Measurements from ENCODE around the gene DHRS1. TPM values are rescaled to one million over a fixed set of nuclear protein-coding genes. Genes with fewer than 3 reads are reported as not detected.

DHRS1 gene
- 10 to 100 TPM; 14.0 to 17.9 TPM for total RNA-seq
- long read RNA-seq, donor 1, transcript DHRS1-201 (9 exons, 1,480 nt) = major isoform, 7 of 7 reads
- long read RNA-seq, donor 1, partial matches to known transcripts = 0 of 7 reads
- long read RNA-seq, donor 1, other reads (novel, unspliced or antisense) = 0 of 7 reads
- long read RNA-seq, donor 2, transcript DHRS1-201 (9 exons, 1,480 nt) = major isoform, 31 of 45 reads
- long read RNA-seq, donor 2, partial matches to known transcripts = 1 of 45 reads
- long read RNA-seq, donor 2, other reads (novel, unspliced or antisense) = 11 of 45 reads

DNA sequence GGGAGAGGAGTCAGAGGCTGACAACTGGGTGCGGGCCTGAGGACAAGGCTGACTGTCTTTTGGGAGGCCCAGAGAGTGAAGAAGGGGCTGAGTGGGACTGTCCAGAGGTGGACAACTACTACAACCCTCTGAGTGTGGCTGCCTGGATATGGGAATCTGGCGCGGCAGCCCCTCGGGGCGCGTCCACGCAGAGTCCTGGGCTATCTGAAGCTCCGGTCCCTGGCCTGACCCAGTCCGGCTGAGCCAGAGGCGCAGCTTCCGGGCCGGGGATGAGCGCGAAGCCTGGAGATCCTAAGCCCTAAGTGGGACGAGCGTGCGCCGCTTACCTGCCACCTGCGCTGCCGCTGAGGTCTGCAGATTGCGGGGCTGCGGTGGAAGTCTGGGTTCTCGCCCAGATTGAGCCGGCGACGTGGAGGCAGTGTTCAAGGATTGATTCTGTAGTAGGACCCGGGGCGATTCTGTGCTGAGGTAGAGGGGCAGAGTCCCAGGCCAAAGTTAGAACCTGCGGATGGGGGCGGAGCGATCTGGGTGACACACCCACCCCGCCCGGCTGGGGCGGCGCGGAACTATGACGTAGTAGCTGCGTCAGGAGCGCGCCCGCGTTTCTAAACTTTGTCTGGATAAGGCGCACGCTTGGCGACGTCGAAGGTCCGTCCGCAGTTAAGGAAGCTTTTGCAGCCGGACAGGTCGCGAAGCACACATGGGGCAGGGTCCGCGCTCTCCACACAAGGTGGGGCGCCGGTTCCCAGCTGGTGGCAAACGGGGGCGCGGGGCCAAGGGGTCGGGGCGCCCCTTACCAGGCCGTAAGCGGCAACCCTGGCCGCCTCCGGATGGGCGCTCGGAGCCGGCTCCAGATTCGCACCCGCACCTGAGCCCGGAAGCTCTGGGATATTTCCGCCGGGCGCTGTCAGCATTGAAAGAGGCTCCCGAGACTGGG is at the start of gene DHRS1, which contains the start of gene NOP9:
TSS of gene DHRS1 (minus strand) at position 526 of the 937 bp plus-strand sequence. CDS start 674 bp downstream, outside the sequence.
TSS of gene NOP9 (plus strand) at position 596 of the 937 bp plus-strand sequence. CDS start at position 701, 105 bp downstream.
- intact Hi-C loops (cut with DNase I) = loop anchor here in 1 of 2 donors (10.0 kb wide), 1 partner anchor 45 kb away; no protein-coding TSS in a partner anchor
- DNase-seq (ENCODE audit: low spot score) = peak; percentile 98

DNA sequence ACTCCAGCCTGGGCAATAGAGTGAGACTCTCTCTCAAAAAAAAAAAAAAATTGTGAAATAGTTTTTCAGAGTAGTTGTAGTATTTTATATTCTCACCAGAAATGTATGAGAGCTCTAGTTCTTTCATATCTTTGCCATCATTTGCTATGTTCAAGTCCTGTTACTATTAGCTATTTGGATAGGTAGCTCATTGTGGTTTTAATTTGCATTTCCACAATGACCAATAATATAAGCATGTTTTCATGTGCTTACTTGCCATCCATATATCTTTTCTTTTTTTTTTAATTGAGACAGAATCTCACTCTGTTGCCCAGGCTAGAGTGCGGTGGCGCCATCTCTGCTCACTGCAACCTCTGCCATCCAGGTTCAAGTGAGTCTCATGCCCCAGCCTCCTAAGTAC is 48.6 kb upstream of the DHRS1 start:
- intact Hi-C loops (cut with DNase I) = no loop called here
- DNase-seq (ENCODE audit: low spot score) = peak; percentile 46

DNA sequence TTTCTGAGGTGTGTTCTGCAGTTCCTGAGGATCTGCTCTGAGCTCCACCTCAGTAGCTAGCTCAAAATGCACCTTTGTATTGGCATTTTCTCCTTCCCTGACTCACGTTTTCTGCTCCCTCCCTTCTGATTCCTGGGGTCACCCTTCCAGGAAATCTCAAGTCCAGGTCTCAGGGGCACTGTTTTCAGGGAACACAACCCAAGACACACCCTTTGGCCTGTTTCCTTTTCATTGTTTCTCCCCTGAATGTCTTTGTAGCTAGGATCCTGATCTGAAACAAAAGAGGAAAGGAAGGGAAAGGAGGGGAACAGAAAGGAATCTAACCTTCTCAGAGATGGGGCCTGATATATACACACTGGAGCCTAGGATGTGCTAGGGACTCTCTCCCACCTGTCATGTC is 47.6 kb upstream of the DHRS1 start:
- peak; percentile 2 for DNase-seq (ENCODE audit: low spot score)
- intact Hi-C loops (cut with DNase I) = no loop called here

DNA sequence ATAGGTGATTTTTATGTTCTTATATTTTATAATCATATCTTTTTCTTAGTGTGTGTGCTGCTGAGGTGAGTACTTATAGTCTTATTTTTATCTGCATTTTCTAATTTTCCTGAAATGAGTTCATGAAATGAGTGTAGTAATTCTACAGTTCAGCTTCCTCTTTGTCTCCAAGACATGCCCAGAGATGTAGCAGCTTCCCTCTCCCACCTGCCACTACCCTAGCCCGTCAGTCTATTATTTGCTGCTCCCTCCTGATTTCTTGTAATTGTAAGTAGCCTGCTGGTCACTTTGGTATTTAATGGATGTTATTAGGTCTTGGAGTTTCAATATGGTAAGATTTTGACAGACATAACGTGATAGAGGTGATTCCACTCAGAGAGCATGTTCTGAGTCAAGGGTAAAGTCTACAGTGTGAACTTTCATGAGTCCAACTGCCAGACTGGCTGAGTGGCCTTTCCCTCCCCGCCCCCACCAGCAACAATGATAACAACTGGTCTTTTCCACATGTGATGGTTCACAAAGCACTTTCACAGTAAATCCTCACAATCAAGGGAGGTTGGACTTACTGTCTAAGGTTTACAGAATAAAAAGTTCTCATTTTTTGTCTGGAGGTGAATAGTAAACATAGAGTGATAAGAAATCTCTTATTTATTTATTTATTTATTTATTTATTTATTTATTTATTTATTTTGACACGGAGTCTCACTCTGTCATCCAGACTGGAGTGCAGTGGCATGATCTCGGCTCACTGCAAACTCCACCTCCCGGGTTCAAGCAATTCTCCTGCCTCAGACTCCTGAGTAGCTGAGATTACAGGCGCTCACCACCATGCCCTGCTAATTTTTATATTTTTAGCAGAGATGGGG is 44.4 kb upstream of the DHRS1 start:
- peak; percentile 17 for DNase-seq (ENCODE audit: low spot score)
- intact Hi-C loops (cut with DNase I) = no loop called here

DNA sequence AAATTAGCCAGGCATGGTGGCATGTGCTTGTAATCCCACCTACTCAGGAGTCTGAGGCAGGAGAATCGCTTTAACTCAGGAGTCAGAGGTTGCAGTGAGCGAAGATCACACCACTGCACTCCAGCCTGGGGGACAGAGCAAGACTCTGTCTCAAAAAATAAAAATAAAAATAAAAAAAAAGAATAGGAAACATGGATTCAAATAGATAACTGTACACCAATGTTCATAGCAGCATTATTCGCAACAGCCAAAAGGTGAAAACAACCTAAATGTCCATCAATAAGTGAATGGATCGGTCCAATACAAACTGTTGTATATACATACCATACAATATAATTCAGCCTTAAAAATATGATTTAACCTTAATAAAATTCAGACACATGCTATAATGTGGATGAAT is 43.3 kb upstream of the DHRS1 start:
- intact Hi-C loops (cut with DNase I) = no loop called here

DNA sequence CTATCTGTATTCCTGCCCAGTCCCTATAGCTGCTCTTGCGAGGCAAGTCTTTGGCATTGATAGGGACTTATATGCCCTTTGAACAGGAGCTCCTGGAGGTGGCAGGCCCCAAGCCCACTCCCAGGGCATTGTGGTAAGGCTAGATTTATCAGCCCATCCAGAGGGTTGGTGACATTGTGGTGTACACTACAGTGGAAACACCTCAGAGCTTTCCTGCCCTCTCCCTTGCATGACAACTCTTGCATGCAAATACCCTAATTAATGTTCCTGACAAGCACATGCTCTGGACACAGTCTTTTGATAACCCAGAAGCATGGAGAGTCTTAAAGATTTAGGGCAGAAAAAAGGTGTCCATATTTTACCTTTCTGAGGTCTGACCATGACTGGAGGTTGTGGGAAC is 41.0 kb upstream of the DHRS1 start:
- intact Hi-C loops (cut with DNase I) = no loop called here
- DNase-seq (ENCODE audit: low spot score) = peak; percentile 28

More for the DNA sequence above, 43.3 kb upstream of the DHRS1 start:
- DNase-seq (ENCODE audit: low spot score) = no peak

DNA sequence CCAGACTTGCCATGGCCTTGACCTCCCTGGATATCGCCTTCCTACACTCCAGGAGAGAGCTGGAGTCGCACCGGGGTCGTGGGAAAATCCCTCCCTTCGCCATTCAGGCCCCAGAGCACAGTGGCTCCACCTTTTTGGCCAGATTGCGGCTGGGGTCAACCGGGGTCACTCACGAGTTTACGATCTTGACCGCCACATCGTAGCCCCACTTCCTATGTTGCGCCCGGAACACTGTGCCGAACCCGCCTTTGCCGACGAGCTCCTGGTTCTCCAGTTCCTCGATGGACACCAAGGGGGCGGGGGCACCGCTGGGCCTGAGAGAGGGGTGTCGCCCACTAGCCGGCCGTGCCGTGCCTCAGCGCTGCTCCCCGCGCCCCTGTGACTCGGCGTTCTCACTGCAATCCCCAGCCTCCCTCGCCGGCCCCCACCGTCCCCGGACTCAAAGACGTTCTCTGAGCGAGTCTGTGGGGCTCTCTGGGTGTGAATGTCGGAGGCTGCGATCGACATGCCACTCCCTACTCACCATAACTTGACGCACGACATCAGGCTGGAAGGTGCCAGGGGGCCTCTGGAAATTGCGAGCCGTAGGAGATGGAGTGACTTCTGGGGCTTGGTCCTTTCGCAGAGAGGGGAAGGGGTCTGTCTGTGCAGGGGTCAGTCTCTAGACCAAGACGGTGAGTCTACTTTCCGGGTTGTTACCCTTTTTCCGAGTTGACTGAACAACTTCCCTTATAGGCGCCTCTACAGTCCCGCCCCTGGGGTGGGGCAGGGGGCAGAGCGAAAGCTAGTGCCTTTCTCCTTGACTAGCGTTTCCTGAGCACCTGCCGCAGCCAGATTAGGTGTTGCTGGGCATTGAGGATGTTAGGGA is 39.9 kb upstream of the DHRS1 start, which contains the start of gene RIPK3:
TSS of gene RIPK3 (minus strand) at position 708 of the 868 bp plus-strand sequence. CDS start at position 543, 165 bp downstream.
- DNase-seq (ENCODE audit: low spot score) = peak; percentile 85
- intact Hi-C loops (cut with DNase I) = no loop called here

DNA sequence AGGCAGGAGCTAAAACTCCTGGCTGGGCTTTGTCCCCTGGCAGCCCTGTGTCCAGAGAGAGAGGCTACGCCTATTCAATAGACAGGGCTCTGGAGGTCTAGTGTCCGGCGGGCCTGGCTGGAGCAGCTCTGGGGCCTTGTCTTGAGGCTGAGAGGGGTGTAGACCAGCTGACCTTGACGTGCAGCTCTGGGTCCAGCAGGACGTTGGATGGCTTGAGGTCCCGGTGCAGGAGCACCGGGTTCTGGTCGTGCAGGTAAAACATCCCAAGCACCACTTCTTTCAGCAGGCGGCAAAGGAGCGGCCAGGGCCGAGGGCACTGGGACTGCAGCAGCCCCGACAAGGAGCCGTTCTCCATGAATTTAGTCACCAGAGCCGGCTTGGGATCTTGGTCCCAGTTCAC is 39.3 kb upstream of the DHRS1 start:
- intact Hi-C loops (cut with DNase I) = no loop called here
- peak; percentile 62 for DNase-seq (ENCODE audit: low spot score)

DNA sequence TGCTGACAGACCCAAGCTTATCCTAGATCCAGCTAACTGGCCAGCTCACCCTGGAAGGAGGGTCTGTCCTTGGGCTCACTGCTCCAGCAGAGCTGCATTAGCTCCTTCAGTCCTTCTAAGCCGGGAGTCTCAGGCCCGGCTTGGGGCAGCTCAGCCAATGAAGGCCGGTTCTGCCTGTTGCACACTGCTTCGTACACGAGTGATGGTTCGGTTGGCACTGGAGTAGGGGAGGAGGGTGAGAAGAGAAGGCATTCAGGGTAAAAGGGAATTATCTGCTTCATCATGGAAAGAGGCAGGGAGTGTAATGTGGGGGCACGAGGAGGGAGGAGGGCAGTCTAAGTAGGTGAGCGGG is 38.2 kb upstream of the DHRS1 start:
- DNase-seq (ENCODE audit: low spot score) = peak; percentile 70
- intact Hi-C loops (cut with DNase I) = no loop called here

DNA sequence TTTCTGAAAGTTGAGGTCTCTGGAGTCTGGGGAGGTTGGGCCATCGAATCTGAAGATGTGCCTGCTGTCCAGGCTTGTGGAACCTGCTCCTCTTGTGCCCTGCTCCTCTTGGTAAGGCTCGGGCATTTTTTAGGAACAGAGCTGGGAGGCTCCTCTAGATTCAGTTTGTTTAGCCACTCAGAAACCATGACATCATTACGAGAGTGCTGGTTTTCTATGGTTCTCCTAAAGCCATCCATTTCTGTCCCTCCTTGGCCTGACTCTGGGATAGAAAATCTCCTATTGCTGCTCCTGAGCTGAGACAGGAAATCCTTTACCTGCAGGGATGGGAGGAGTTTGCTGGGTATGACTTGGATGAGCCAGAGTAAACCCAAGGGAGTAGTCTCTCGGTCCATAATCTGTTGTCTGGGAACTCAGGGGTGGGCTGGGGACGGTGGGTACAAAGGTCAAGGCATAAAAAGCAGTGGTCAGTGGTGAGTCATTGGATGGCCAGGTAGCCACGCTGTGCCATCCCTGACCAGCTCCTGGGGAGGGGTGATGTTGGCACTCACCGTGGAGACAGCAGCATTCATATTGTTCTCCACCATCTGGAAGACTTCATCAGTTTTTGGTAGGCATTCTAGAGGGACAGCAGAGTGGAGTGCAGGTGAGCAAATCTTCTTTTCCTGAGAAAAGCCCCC is 37.7 kb upstream of the DHRS1 start:
- intact Hi-C loops (cut with DNase I) = no loop called here
- peak; percentile 18 for DNase-seq (ENCODE audit: low spot score)

DNA sequence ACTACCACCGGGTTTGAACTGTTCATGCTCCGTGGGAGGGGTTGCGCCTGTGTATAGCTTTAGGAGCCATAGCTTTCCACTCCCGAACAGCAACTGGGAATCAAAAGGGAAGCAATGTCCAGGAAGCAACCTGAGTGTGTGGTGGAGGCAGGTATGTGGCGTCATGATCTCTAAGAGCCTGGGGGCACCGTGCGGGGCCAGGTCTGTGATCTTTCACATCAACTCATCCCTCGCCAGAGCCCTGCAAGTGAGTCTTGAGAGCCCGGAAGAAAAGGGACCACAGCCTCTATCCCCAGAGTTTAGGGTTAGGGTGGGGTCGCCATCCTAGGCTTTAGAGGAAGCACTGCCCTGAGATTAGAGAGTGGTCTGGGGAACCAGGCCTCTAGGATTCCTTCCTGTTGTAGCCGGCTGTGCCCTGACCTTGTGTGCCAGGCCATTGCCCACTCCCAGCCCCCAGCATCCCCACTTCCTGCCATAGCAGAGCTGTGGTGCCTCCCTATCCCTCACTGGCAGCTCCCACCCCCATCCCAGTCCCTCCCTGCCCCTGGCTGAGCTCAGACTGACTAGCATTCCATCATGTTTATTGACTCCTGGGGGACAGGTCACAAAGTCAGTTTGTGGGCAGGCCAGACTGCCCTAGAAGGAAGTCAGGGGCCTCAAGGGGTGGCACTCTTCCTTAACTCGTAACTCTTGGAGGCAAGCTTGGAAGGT is 36.0 kb upstream of the DHRS1 start:
- intact Hi-C loops (cut with DNase I) = no loop called here
- peak; percentile 69 for DNase-seq (ENCODE audit: low spot score)

DNA sequence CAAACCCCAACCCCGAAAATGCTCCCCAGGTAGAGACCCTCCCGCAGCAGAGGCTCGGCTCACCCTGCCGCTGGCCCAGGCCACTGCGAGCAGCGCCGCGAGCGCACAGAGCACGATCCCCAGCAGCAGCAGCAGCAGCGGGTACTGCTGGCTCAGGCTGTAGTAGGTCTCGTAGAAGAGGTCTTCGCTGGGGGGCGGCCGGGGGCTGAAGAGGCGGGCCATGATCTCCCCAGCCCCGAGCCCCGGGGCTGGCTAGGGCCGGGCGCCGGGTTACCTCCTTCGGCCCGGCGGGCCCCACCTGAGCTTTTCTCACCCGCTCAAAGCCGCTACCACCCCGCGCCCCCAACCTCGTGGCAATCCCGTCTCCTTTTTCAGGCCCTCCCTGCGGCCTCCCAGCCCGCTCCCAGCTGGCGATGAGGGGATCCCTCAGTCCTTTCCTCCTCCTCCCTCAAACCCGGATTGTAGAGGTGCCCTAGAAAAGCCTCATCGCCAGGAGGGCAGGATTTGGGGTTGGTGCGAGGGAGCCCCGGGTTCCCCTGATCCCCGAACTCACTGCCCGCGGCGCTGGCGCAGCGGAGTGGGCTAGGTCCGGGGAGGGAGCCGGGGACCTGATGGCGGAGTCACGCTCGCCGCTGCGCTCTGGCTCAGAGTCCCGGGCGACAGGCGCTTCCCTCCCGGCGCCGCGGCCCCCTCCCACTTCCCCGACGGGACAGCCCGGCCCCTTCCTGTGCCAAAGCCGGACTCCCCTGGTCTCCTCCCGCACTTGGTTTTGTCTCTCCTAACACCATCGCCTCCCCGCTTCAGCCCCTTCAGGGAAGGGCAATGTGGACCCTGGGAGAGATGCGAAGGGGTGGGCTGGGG is 35.1 kb upstream of the DHRS1 start, which contains the start of gene ADCY4:
TSS of gene ADCY4 (minus strand) at position 641 of the 861 bp plus-strand sequence. CDS start at position 222, 419 bp downstream.
- peak; percentile 89 for DNase-seq (ENCODE audit: low spot score)
- intact Hi-C loops (cut with DNase I) = loop anchor here (1.0 to 5.0 kb wide), 2 partner anchors 97 to 103 kb away; no protein-coding TSS in a partner anchor

DNA sequence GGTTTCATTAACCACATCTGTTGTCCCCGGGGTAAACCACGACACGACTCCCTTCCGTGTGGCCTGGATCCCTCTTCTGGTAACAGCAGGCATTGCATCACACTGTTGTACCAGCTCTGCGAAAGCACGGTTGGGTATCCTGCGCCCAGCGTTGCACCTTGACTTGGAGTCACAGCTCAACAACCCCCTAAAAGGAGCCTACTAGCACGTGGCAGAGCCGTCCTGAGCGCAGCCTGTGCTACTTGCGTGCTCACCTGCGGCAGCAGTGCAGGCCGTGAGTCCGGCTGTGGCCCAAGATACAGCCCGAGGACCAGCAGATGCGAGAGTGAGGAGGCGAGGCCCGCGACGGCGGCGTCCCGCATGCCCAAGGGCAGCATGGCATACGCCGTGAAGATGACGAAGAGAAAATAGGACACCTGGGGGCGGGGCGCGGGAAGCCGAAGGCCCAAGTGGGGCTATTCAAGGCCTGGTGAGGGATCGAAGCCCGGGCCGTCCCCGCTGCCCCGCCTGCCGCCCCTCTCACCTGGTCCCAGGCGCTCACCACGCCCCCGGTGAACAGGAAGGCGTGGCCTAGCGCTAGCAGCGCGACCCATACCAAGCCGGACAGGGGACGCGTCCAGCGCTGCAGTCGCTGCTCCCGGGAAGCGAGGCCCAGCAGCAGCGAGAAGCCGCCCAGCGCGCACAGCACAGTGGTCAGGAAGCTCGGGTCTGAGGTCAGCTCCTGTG is 32.9 kb upstream of the DHRS1 start:
- intact Hi-C loops (cut with DNase I) = loop anchor here in 1 of 2 donors (5.0 kb wide), 1 partner anchor 105 kb away; no protein-coding TSS in a partner anchor
- peak; percentile 87 for DNase-seq (ENCODE audit: low spot score)

DNA sequence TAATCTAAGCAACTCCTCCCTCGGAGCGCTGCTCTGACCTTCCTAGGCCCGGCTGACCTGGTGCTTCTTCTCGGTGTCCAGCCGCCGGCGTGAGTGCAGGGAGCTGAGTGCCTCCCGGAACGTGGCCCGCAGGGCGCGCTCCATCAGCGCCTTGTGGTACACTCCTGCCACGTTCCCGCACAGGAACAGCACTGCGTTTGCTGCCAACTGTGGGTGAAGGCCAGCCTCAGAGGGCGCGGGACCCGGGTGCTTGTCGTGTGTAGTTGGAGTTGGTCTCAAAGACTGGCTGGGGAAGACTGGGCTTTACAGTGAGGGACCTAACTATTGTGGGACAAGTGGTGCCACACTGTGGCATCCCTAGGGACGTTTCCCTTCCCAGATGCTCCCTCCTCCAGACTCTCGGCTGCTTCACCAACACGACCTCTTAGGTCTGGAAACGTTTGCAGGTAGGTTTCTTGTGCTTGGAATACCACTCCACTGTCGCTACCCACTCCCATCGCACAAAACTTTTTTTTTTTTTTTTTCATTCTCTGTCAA is 32.2 kb upstream of the DHRS1 start:
- intact Hi-C loops (cut with DNase I) = loop anchor here (2.0 to 5.0 kb wide), 2 partner anchors 105 to 106 kb away; no protein-coding TSS in a partner anchor
- no peak for DNase-seq (ENCODE audit: low spot score)
